ENCODE measurements around the gene TAF11L4.
"Not testable (repeated sequence)": the region's sequence is repeated elsewhere in the genome, so short reads cannot be mapped to it uniquely, and the experiment has no call there.

DNA sequence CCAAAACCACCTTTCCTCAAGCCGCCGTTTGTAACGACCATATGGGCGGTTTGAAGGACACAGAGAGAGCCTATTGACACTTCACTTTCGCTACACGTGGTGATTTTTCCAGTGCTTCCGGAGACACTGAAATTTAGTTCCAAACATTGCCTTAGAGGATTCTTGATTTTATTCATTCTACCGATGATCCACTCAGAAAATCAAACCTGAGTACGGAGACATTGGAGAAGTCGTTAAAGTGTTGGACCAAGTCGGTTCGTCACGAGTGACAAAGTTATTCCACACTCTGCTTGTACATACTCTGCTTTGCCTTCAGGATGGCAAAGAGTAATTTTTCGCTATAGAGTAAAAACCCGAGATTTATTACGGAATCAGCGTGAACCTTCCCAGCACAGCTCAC, 4.9 kb downstream of the TAF11L4 start:
- TF ChIP-seq POLR2A (IDR thresholded peaks at IDR 0.05): not testable (repeated sequence)
- TF ChIP-seq, protein P1, sequence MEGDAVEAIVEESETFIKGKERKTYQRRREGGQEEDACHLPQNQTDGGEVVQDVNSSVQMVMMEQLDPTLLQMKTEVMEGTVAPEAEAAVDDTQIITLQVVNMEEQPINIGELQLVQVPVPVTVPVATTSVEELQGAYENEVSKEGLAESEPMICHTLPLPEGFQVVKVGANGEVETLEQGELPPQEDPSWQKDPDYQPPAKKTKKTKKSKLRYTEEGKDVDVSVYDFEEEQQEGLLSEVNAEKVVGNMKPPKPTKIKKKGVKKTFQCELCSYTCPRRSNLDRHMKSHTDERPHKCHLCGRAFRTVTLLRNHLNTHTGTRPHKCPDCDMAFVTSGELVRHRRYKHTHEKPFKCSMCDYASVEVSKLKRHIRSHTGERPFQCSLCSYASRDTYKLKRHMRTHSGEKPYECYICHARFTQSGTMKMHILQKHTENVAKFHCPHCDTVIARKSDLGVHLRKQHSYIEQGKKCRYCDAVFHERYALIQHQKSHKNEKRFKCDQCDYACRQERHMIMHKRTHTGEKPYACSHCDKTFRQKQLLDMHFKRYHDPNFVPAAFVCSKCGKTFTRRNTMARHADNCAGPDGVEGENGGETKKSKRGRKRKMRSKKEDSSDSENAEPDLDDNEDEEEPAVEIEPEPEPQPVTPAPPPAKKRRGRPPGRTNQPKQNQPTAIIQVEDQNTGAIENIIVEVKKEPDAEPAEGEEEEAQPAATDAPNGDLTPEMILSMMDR (IDR thresholded peaks at IDR 0.05): not testable (repeated sequence)
